Activated T-cell treated with anti-CD3 and anti-CD28 coated beads, Interleukin-2, amount 50 U/mL, for 4 hours (primary cell): ENCODE results near the gene HELZ2. TPM values are rescaled to one million over a fixed set of nuclear protein-coding genes. Genes with fewer than 3 reads are reported as not detected.

Experiments
- ATAC-seq, 2 donors: fragments of 200-7000 bp; cut with Tn5 transposase; one replicate each; pipeline ENCODE4 v1.10.0; 2021
- DNase-seq: peaks from one replicate; pipeline ENCODE4 v3.0.0-alpha.2; 2020
- H3K27me3 Mint-ChIP-seq: one replicate; pipeline ENCODE4 v1.8.0; 2021; ENCODE audit warnings: low read depth, mixed read lengths
- H3K36me3 Mint-ChIP-seq: one replicate; pipeline ENCODE4 v1.8.0; 2022; ENCODE audit warnings: mixed read lengths; ENCODE audit not compliant: insufficient read depth
- H3K4me1 Mint-ChIP-seq: one replicate; pipeline ENCODE4 v1.8.0; 2021; ENCODE audit warnings: low read depth, mixed read lengths
- H3K4me3 Mint-ChIP-seq: one replicate; pipeline ENCODE4 v1.8.0; 2021; ENCODE audit warnings: mild to moderate bottlenecking, moderate library complexity, mixed read lengths
- H3K9me3 Mint-ChIP-seq: one replicate; pipeline ENCODE4 v1.8.0; 2021; ENCODE audit warnings: mixed read lengths
- total RNA-seq, 3 donors: library from RNA; stranded (reverse); gene quantifications; one replicate each; pipeline ENCODE4 v1.2.1, GENCODE V29; 2021

Gene HELZ2
- total RNA-seq, 3 donors from 2014 or later, result 7.4 to 11.9 (median 7.8) TPM

DNA sequence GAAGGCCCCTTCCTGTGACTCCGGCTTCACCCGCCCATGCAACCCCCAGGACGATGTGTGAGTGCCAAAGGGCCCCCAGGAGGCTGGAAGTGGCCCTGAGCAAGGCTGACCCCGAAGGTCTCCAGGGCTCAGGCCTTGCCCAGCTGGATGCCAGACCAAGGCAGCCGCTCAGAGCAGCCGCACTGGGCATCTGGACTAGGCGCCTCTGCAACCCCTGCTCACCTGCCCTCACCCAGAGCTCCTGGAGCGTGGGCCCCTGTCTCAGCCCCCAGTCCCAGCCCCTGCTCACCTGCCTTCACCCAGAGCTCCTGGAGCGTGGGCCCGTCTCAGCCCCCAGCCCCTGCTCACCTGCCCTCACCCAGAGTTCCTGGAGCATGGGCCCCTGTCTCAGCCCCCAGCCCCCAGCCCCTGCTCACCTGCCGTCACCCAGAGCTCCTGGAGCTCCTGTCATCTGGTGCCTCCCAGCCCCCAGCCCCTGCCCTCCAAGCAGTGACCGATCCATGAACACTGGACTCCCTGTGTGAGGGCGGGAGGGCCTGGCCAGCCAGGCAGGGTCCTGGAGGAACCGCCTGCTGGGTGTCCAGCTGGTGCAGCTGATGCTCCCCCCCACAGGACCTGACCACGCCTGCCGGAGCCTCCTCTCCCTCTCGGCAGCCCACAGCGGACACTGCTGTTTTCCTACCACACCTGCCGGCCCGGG lies 27.6 kb downstream of the HELZ2 start:
- Mint-ChIP-seq H3K9me3 (no peaks in the 10 kb centered on the region), H3K36me3 (no peaks in the 10 kb centered on the region), H3K27me3 (peaks cover 12% of the 10 kb centered on the region), H3K4me3 (no peak overlapping the region), H3K4me1 (peaks cover 4% of the 10 kb centered on the region)
- DNase-seq, result no peak
- ATAC-seq, result no peak

- Mint-ChIP-seq H3K36me3 (no peaks in the 10 kb centered on the region), H3K27me3 (peaks cover 12% of the 10 kb centered on the region), H3K4me3 (no peak overlapping the region), H3K4me1 (peaks cover 4% of the 10 kb centered on the region), H3K9me3 (no peaks in the 10 kb centered on the region)
- ATAC-seq (no peak), DNase-seq (no peak)
Measured at GRCh38 chr20:63545814-63546213, 28.2 kb downstream of the HELZ2 start.

GRCh38 chr20:63544958-63545516 lies 29.0 kb downstream of the HELZ2 start:
- H3K4me3 Mint-ChIP-seq, result no peak overlapping the region
- ATAC-seq (no peak), DNase-seq (no peak)
- peaks cover 5% of the 10 kb centered on the region for H3K4me1 Mint-ChIP-seq
- no peaks in the 10 kb centered on the region for H3K9me3 Mint-ChIP-seq
- peaks cover 12% of the 10 kb centered on the region for H3K27me3 Mint-ChIP-seq
- no peaks in the 10 kb centered on the region for H3K36me3 Mint-ChIP-seq

DNA sequence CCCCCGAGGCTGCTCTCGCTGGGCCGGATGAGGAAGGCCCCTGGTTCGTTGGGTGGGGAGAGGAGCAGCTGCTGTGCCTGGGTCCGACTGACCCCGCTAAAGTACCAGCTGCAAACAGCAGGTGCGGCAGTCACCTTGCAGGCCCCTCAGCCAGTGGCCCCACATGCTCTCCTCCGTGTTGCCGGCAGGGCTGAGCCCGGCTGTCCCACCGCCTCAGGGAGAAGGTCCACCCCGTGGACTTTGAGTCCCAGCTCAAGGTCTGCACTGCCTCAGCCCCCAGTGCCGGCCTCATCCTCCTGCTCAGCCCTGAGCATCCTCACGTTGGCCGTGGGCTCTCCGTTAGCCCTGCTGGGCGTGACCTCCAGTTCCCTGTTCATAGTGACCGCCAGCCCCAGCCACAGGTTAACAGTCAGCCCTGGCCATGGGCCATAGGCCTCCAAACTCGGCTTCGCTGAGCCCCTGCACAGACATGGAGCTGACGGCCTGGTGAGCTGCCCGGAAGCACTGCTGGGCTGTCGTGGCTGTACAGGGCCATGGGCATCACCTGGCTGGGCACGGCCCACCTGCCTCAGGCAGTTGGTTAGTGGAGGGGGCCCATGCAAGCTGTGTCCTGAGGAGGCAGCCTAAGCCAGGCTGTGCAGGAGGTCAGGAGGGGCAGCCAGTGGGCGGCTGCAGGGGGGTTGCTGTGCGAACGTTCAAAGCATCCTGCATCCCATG lies 29.6 kb downstream of the HELZ2 start:
- no peak overlapping the region for H3K4me3 Mint-ChIP-seq
- DNase-seq (no peak), ATAC-seq (no peak)
- H3K27me3 Mint-ChIP-seq, result peaks cover 9% of the 10 kb centered on the region
- H3K9me3 Mint-ChIP-seq, result no peaks in the 10 kb centered on the region
- H3K4me1 Mint-ChIP-seq, result peaks cover 6% of the 10 kb centered on the region
- H3K36me3 Mint-ChIP-seq, result no peaks in the 10 kb centered on the region

GRCh38 chr20:63543733-63544132 lies 30.3 kb downstream of the HELZ2 start:
- Mint-ChIP-seq H3K36me3 (no peaks in the 10 kb centered on the region), H3K4me3 (no peak overlapping the region), H3K27me3 (peaks cover 7% of the 10 kb centered on the region), H3K4me1 (peaks cover 9% of the 10 kb centered on the region), H3K9me3 (no peaks in the 10 kb centered on the region)
- ATAC-seq (no peak), DNase-seq (no peak)

DNA sequence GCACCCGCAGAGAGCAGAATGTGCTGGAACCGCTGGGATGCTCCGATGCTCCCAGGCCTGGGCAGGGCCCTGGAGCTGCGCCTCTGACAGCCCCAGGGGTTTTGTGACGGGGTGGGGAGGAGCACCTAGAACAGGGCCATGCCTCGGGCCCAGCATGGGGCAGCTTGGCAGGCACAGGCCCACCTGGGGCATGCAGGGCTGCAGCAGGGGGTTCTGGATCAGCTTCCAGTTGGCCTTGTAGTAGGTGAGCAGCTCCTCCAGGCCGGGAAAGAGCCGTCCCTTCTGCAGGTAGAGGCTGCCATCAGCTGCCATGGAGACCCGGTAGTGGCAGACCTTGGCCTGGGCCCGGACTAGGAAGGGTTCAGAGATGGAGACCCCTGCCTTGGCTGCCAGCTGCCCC lies 30.9 kb downstream of the HELZ2 start:
- Mint-ChIP-seq H3K4me3 (no peak overlapping the region), H3K27me3 (peaks cover 7% of the 10 kb centered on the region), H3K9me3 (no peaks in the 10 kb centered on the region), H3K36me3 (no peaks in the 10 kb centered on the region), H3K4me1 (peaks cover 11% of the 10 kb centered on the region)
- DNase-seq (no peak), ATAC-seq (no peak)

DNA sequence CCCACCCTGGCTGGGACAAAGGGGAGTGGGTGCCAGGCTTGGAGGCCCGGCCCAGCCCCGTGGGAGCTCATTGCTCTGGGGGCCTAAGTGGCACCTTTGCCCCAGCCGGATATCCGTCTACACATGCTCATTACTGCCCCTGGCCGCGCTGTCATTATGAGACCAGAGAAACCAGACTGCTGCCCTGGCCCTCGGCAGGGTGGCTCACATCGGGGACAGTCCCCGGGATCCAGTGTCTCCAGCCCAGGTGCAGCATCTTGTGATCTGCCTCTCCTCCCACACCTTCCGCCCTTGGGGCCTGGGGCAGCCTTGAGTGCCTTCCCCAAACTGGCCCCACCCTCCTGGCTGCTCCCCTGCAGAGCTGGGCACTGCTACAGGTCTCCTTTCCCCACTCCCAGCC lies 31.3 kb downstream of the HELZ2 start:
- Mint-ChIP-seq H3K4me1 (peaks cover 13% of the 10 kb centered on the region), H3K9me3 (no peaks in the 10 kb centered on the region), H3K27me3 (peaks cover 7% of the 10 kb centered on the region), H3K4me3 (no peak overlapping the region), H3K36me3 (no peaks in the 10 kb centered on the region)
- no peak for ATAC-seq
- no peak for DNase-seq

DNA sequence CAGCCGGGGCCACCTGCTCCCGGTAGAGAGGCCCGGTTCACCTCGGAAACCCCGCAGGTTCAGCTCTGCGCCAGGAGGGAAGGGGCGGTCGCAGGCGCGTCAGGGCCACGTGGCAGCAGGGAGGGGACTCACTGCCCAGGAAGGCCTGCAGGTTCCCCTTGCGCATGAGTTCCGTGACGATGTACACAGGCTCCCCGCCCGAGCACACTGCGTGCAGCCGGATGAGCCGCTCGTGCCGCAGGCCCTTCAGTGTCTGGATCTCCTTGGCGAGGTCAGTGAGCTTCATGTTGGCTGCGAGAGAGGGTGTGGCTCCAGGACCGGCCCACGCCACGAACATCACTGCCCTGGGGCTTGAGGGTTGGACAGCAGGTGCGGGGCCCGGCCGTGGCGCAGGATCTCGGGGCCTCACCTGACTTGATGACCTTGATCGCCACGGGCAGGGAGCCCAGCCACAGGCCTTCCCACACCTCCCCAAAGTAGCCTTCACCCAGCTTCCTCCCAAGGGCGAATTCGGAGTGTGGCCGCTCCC lies 31.9 kb downstream of the HELZ2 start:
- ATAC-seq (no peak), DNase-seq (no peak)
- H3K4me1 Mint-ChIP-seq, result peaks cover 13% of the 10 kb centered on the region
- no peaks in the 10 kb centered on the region for H3K9me3 Mint-ChIP-seq
- H3K36me3 Mint-ChIP-seq, result no peaks in the 10 kb centered on the region
- no peak overlapping the region for H3K4me3 Mint-ChIP-seq
- H3K27me3 Mint-ChIP-seq, result peaks cover 7% of the 10 kb centered on the region

DNA sequence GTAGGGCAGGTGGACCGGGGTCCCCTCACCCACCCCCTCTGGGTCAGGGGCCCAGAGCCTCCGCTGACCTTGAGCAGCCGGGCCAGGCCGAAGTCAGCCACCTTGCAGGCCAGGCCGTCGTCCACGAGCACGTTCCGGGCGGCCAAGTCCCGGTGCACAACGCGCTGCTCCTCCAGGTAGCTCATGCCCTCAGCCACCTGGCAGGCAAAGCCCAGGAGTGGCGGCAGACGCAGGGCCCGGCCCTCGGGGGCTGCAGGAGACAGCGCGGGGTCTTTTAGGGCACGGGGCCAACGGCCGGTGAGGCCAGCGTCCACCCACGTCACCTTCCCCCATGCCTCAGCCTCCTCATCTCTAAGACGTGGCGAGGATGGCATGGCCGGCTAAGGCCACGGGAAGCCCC lies 32.7 kb downstream of the HELZ2 start:
- DNase-seq, result no peak
- Mint-ChIP-seq H3K27me3 (peaks cover 3% of the 10 kb centered on the region), H3K36me3 (no peaks in the 10 kb centered on the region), H3K4me3 (no peak overlapping the region), H3K9me3 (no peaks in the 10 kb centered on the region), H3K4me1 (peaks cover 15% of the 10 kb centered on the region)
- no peak for ATAC-seq

DNA sequence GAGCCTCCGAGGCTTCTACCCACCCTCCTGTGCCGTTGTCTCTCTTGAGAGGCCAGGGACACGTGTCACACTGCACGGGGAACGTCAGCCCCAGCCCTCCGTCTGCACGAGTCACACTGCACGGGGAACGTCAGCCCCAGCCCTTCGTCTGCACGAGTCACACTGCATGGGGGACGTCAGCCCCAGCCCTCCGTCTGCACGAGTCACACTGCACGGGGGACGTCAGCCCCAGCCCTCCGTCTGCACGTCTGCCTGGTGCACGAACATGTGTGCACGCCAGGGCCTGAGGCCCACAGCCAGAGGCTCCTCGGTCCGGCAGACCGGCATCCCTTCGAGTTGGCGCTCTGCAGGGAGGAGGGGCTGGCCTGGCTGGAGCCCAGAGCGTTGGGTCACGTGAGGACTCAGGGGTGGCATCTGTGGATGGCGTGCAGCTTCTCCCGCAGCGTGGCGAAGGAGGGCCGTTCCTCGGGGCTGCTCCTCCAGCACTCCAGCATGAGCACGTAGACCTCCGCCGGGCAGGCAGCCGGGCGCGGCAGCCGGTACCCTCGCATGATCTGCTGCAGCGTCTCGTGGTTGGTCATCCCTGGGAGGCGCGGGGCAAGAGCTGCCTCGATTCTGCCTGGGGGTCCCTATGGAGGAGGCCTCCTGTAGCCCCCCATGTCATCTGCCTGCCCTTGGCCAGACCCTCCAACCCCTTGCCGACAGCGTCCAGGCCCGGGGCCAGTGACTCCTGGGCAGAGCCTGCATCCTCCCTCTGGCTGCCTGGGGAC lies 33.4 kb downstream of the HELZ2 start:
- ATAC-seq, result no peak
- Mint-ChIP-seq H3K4me3 (no peak overlapping the region), H3K27me3 (peaks cover 3% of the 10 kb centered on the region), H3K9me3 (no peaks in the 10 kb centered on the region), H3K4me1 (peaks cover 17% of the 10 kb centered on the region), H3K36me3 (no peaks in the 10 kb centered on the region)
- DNase-seq, result no peak

- H3K4me3 Mint-ChIP-seq, result no peak overlapping the region
- no peaks in the 10 kb centered on the region for H3K27me3 Mint-ChIP-seq
- peaks cover 15% of the 10 kb centered on the region for H3K4me1 Mint-ChIP-seq
- no peaks in the 10 kb centered on the region for H3K36me3 Mint-ChIP-seq
- ATAC-seq, result no peak
- H3K9me3 Mint-ChIP-seq, result no peaks in the 10 kb centered on the region
- no peak for DNase-seq
Measured at GRCh38 chr20:63539441-63540370, 34.3 kb downstream of the HELZ2 start.

- Mint-ChIP-seq H3K27me3 (no peaks in the 10 kb centered on the region), H3K4me1 (peaks cover 15% of the 10 kb centered on the region), H3K4me3 (no peak overlapping the region), H3K9me3 (no peaks in the 10 kb centered on the region), H3K36me3 (no peaks in the 10 kb centered on the region)
- no peak for ATAC-seq
- DNase-seq, result no peak
Measured at GRCh38 chr20:63539092-63539430, 35.0 kb downstream of the HELZ2 start.

- DNase-seq (no peak), ATAC-seq (peak in 1 of 2 donors; percentile 7)
- Mint-ChIP-seq H3K27me3 (no peaks in the 10 kb centered on the region), H3K4me1 (peaks cover 13% of the 10 kb centered on the region), H3K4me3 (peak overlapping the region; percentile 64), H3K36me3 (no peaks in the 10 kb centered on the region), H3K9me3 (no peaks in the 10 kb centered on the region)
Measured at GRCh38 chr20:63538204-63539091, 35.6 kb downstream of the HELZ2 start.
